Activated T-cell treated with anti-CD3 and anti-CD28 coated beads for 24 hours (primary cell): ENCODE results near the gene SLC52A3.
A peak's percentile ranks its signal among the peaks of the same experiment; 100 is the strongest.
"Not testable (repeated sequence)": the region's sequence is repeated elsewhere in the genome, so short reads cannot be mapped to it uniquely, and the experiment has no call there.

Experiments used
- DNase-seq: peaks from one replicate; pipeline ENCODE4 v3.0.0-alpha.2; 2020; ENCODE audit warnings: low read depth

The SLC52A3 gene

DNA sequence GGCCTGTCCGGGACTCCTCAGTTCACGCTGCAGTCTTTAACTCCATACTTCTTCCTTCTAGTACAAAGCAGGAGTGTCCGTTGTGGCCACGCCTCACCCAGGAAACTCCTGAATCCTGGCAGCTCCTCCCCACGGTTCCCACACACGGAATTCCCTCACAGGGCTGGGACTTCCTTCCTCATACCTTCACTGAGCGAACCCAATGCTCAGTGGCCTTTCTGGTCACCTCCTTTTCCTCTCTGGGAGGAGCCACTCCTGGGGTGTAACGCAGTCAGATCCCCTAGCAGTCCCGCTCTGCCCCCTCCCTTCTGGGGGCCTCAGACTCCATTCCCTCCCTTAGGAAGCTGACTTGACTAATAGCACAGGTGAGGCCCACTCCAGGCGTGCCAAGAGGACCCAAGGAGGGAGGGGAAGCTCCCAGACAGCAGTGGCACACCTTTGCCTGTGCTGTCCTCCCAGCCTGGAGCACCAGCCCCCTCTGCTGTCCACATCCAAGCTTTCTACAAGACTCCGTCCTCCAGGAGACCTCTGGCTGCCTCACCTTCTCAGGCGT lies at the start of gene SLC52A3:
SLC52A3 (minus strand) TSS at position 75 of the 553 bp plus-strand sequence. CDS start 2,726 bp downstream, outside the sequence.
- no peak for DNase-seq

DNA sequence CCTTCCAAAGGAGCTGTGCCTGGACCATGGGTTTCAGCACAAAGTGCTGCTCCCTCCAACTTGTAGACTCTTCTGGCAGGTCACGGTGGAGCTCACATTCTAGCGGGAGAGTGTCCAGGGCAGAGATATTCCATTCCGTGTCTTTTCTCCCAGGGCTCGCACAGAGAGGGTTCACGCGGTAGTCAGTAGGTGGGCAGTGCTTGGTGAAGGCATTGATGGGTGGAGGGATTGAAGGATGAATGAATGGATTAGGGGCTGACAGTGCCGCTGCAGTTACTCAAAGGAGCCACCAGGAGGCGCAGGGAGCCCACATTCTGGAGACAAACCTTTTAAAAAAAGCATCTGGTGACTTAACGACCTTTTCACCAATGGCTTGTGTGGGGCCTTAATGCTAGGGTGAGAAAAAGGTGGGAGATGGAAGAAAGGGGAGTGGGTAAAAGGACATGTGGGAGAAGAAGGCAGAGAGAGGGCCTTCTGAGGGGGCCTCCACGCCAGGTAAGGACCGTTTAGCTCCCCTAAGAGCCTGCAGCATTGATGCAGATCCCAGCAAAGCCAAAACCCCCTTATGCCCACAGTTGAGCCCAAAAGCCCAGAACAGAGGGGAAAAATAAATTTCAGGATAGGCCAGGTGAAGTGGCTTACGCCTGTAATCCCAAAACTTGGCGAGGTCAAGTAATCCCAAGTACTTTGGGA lies 47.8 kb upstream of the SLC52A3 start:
- DNase-seq: peak; percentile 49

DNA sequence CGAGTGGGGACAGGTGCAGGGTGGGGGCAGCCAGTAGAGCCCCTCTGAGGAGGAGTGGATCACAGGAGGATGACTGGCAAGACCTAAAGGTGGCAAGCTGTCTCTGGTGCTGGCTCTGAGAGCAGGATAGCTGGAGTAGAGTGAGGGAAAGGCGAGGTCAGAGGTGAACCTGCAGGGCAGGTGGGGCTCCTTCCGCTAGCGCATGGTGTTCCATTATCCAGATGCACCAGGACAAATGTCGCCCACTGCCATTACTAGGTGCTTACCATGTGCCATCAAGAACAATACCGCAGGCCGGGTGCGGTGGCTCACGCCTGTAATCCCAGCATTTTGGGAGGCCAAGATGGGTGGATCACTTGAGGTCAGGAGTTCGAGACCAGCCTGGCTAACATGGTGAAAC lies 46.9 kb upstream of the SLC52A3 start:
- DNase-seq: no peak

DNA sequence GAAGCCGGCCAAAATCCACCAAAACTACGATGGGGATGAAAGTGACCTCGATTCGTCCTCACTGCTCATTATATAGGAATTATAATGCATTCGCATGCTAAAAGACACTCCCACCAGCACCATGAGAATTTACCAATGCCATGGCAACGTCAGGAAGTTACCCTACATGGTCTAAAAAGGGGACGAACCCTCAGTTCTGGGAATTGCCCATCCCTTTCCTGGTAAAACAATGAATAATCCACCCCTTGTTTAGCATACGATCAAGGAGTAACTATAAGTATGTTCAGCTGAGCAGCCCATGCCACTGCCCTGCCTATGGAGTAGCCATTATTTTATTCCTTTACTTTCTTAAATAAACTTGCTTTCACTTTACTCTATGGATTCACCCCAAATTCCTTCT lies 45.1 kb upstream of the SLC52A3 start:
- DNase-seq: no peak

DNA sequence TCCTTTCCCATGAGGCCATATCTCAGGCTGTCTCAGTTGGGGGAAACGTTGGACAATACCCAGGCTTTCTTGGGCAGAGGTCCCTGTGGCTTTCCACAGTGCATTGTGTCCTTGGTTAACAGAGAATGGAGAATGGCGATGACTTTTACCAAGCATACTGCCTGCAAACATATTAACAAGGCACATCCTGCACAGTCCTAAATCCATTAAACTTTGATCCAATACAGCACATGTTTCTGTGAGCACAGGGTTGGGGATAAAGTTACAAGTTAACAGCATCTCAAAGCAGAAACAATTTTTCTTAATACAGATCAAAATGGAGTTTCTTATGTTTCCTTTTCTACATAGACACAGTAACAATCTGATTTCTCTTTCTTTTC lies 44.1 kb upstream of the SLC52A3 start:
- DNase-seq: not testable (repeated sequence)

DNA sequence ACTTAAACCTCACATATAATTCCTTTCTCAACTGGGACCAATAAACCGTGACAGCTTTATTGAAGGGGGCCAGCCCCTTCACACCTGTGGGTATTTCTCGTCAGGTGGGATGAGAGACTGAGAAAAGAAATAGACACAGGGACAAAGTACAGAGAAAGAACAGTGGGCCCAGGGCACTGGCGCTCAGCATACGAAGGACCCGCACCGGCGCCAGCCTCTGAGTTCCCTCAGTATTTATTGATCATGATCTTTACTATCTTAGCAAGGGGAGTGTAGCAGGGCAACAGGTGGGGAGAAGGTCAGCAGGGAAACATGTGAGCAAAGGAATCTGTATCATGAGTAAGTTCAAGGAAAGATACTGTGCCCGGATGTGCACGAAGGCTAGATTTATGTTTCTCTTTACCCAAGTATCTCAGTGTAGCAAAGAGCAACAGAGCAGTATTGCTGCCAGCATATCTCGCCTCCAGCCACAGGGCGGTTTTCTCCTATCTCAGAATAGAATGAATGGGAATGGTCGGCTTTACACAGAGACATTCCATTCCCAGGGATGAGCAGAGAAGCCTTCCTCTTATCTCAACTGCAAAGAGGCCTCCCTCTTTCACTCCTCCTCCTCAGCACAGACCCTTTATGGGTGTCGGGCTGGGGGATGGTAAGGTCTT lies 43.6 kb upstream of the SLC52A3 start:
- not testable (repeated sequence) for DNase-seq

DNA sequence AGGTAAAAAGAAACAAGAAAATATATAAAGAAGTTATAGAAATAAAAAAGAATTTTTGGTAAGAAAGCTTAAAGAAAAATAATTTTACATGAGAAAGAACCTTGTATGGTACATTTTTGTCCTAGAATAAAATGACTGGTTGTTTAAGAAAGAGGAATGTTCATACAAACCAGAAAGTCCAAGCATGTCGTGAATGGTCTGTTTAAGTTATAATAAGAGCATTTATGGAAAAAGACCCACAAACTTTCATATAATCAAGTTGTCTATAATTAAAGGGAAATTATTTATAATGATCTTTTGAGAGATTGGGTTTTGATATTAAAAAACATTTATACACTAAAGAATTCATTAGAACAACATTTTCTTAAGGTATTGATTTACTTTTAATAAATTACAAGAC lies 37.4 kb upstream of the SLC52A3 start:
- no peak for DNase-seq

DNA sequence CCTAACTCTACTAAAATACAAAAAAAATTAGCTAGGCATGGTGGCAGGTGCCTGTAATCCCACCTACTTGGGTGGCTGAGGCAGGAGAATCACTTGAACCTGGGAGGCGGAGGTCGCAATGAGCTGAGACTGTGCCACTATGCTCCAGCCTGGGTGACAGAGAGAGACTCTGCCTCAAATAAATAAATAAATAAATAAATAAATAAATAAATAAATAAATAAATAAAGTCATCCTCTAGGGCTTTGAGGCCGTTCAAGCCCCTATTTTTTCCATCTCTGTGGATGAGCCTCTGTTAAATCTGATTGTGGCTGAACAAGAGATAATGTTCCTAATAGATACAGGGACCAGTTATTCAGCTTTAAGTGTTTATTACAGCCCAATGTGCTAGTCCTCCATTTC lies 33.4 kb upstream of the SLC52A3 start:
- DNase-seq: no peak

DNA sequence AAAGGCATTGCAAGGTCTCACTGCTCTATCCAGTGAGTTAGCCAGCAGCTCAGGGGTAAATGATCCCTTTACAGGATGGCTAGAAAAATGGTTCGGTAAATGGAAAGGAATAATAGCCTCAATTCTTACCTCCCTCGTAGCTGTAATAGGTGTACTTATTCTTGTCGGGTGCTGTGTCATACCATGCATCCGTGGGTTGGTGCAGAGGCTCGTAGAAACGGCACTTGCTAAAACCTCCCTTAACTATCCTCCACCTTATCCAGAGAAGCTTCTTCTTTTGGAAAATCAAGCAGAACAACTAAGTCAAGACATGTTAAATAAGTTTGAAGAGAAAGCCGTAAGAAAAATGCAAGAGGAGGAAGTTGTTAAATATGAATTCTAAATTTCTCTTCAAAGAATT lies 31.7 kb upstream of the SLC52A3 start:
- not testable (repeated sequence) for DNase-seq

DNA sequence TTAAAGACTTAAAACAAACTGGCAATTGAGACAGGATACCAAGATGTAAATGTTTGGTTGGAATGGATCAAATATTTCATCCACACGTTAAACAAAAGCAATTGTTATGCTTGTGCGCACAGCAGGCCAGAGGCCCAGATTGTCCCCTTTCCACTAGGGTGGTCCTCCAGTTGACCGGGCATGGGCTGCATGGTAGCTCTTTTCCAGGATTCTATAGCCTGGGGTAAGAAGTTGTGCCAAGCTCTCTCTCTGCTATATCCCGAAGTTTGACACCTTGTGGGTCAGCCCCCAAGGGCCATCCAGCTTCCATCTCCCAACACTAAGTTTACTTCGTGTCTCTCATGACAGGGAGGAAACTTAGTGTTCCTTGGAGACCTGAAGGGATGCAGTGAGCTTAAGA lies 30.4 kb upstream of the SLC52A3 start:
- not testable (repeated sequence) for DNase-seq

DNA sequence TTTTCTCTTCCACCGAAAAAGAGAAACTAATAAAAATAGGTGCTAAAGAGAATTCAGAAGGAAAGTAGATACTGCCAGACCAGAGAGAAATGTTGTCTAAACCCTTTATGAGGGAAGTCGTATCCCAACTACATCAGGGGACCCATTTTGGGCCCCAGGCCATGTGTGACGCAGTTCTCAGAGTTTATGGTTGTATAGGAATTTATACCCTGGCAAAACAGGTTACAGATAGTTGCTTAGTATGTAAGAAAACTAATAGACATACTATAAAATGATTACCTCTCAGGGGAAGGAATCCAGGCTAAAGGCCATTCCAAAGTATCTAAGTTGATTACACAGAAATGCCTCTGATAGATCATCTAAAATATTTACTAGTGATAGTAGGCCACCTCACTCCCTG lies 28.6 kb upstream of the SLC52A3 start:
- no peak for DNase-seq

DNA sequence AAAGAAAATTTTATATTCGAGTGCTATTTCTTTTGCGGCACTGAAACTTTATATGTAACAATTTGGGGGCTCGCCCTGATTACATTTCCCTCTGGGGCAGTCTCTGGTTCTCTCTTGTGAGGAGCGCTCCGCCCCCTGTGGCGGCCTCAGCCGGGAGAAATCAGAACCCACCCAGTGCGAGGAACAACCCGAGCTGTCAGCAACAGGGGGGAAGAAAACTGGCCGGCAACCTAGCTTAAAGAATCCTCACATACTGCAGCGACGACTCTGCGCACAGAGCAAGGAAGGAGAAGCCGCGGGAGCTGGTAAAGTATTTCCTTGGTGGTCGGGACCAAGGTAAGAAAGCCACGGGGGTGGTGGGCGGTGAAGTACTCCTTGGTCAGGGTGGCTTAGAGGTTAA lies 23.9 kb upstream of the SLC52A3 start:
- DNase-seq: no peak

DNA sequence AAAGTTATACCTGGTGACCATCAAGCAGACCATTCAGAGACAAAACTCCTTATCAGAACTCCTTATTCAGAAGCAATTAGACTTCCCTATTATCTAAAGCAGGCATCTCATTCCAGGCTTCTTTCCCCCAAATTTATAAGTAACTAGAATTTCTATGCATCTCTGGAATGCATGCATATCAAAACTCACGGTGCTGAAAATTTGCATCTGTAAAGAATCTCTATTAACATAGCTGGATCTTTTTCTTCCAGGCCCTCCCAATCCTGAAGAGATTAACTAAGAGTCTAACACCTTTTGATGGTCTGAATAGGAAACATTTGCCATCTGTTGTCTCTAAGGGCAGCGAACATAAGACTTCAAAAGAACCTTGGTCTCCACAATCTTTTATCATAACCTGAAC lies 22.8 kb upstream of the SLC52A3 start:
- no peak for DNase-seq

DNA sequence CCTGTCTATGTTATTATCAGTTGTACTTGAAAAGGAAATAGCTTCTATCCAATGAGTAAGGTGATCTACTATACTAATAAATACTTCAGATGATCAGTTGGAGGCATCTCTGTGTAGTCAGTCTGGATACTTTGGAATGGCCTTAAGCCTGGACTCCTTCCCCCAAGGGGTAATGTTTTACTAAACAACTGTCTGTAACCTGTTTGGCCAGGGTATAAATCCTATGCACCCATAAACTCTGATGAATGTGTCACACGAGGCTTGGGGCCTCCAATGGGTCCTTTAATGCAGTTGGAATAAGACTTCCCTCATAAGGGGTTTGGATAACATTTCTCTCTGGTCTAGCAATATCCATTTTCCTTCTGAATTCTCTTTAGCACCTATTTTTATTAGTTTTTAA lies 19.5 kb upstream of the SLC52A3 start:
- DNase-seq: no peak

DNA sequence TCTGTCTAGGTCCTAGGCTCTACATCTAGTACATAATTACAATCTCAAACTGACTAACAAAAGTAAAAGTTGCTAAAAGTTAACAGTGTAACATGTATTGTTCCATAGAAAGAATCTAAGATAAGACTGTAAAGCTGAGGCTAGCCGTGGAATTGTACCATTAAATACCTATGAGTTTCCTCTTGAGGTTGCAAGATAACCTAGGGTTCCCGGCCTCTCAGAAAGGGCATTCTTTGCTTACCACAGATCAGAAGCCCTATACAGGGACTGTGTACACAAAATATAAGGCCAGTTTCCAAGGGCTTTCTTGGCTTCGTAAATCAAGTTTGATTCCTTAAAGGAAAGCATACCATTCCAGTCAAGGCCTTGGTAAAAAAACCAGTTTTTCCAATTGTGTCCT lies 11.5 kb upstream of the SLC52A3 start:
- no peak for DNase-seq

DNA sequence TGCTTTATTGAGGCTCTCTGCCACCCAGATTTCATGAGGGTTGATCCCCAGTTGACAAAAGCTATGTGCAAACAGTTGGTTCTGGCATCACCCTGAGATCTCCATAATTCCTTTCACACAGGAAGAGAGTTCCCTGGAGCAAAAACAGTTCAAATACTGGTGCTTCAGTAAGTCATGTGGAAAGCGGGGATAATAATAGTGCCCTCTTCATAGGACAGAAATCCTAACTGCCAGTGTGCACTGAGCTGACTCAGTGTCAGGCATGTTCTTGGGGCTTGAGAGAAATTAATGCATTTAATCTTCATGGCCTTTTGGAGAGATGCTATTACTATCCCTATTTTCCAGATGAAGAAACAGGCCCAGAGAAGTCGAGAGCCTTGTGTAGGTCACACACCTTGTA lies 7.9 kb upstream of the SLC52A3 start:
- DNase-seq: no peak

DNA sequence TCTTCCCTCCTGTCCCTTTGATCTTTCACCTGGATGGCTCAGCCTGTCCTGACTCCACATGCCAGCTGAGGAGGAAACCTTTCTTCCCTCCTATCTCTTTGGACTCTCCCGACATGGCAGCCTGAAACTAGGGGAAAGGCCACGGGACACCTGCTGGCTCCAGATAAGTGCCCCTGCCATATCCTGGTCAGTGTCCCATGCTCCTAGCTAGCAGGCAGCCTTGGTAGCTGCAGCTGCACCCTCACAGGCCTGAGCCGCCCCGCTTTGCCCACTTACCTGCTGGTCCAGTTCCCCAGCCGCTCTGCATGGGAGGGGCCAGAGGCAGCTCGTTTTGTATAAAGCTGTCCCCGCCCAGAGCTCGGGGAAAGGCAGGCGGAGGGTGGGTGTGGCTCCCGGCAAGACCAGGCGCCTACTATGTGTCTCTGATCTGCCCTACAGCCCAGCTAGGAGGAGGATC lies 7.4 kb upstream of the SLC52A3 start:
- DNase-seq: no peak

DNA sequence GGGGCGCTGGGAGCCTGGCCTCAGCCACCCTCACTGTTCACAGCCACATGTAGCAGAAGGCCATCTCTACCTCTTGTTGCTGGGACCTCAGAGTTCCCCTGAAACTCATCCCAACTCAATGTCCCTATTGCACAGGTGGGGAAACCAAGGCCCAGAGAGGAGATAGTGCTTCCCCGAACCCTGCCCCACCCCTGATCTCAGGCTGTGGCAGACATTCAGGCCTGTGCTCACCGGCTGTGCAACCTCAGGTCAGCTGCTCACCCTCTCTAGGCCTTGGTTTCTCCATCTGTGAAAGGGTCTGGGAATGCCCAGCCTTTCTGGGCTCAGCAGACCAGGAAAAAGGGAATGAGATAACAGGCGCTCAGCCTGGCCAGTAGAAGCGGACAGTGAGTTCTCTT lies 6.4 kb upstream of the SLC52A3 start:
- DNase-seq: no peak

DNA sequence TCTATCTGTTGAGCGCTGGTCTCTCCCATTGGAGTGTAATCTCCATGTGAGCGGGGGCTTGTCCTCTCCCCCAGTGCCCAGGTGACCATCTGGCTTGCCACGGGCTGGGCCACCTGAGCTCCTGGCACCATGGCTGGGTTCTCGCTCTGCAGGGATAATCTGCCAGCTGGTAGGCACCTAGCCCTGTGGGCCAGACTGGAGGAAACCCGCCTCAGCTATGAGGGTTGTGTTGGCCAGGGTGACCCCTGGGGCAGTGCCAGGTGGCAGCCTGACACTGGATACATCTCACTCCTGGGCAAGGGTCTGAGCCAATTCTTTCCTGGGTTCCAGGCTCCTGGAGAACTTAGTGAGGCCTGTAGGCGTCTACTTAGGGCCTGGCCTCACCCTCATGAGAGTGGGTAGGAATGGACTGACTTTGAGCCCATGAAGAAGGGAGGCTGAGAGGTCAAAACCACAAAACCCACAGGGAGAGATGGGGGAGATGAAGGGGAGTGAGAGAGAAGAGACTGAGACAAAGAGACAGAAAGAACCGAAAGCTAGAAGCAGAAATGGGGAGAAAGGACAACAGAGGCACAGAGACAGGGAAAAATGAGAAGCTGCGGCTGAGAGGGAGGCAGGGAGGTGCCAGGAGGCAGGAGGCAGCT lies 5.8 kb upstream of the SLC52A3 start:
- DNase-seq: no peak

DNA sequence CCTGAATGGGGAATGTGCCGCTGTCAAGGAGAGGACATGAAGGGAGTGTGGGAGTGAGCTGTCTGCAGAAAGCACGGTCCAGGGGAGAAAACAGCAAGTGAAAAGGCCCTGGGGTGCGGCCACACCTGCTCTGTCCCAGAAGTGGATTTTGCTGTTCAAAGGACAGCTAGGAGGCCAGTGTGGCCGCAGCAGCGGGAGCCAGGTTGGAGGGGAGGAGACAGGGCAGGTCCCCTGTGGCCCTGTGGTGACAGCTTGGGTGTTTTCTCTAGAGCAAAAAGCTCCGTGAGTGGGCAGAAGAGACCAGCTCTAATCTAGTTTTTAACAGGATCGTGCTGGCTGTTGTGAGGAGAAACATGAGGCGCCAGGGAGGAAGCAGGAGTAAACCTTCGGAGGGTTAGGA lies 4.5 kb upstream of the SLC52A3 start:
- DNase-seq: no peak

DNA sequence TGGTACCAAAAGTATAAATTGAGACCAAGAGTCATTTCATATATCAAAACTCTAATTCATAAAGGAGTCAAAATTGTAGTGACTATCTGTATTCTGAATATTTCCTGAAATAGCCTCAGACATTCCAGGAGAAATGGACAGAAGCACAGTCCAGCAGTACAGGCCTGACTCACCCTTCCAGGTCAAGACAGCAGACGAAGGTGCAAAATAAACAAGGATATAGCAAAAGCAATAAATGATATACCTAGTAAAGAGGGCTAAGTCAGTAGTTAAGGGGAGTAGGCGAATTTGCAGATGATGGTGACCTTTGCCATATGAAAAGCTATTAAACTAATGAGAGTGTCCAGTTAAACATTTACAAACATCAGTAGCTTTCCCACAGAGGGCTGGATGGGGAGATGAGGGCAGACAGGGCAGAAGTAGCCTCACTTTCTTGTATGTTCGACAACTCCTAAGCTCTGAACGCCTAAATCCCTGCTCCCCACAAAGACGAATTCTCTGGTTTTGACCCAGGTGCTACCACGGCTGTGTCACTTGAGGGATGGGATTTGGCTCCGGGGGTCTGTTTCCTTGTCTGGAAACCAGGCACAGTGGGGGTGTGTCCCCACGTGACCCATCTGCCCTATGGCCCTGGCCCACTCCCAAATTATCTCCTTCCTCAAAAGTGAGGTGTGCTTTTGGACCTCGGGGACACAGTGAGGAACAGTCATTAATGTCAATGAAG lies 3.6 kb upstream of the SLC52A3 start:
- no peak for DNase-seq

DNA sequence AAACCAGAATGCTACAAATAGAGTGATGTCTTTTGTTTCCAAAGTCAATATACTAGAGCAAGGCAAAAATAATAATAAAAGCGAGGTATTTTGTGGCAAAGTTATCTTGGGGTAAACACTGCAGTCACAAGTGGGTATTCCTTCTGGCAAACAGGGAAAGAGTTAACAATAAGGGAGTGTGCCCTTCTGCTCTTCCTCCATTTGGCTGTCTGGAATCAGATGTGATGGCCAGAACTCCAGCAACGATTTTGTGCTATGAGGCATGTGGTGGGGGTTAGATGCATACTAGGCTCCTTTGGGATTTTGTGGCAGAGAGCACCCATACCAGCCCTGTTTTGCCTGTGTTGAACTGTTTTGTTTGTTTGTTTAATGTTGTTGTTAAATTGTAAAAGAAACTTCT lies 2.4 kb upstream of the SLC52A3 start:
- no peak for DNase-seq
